NK-92 (cell line): Measurements from ENCODE around the gene OR11H1.
"Not testable (repeated sequence)": the region's sequence is repeated elsewhere in the genome, so short reads cannot be mapped to it uniquely, and the experiment has no call there.

Source experiments
- DNase-seq: peaks from one replicate; lab custom pipeline; 2025; ENCODE audit not compliant: unreplicated experiment; lab: John Stamatoyannopoulos, UW

Gene OR11H1, protein sequence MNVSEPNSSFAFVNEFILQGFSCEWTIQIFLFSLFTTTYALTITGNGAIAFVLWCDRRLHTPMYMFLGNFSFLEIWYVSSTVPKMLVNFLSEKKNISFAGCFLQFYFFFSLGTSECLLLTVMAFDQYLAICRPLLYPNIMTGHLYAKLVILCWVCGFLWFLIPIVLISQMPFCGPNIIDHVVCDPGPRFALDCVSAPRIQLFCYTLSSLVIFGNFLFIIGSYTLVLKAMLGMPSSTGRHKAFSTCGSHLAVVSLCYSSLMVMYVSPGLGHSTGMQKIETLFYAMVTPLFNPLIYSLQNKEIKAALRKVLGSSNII

DNA sequence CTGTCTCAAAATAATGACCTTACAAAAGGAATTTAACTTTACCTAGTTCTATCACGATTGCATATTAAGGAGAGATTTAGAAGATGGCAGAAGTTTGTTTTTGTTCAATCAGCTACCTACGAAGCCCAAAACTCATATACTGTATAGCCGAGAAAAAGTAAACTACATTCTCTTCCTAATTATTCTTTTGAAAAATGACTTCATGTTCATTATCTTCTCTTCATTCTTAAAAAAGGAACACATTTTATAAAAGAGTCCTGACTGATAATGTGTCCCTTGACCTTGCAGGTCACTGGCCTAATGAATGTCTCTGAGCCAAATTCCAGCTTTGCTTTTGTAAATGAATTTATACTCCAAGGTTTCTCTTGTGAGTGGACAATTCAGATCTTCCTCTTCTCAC is at the start of gene OR11H1:
Gene OR11H1 (plus strand): TSS at position 301 of the 400 bp plus-strand sequence. CDS start 0 bp downstream, at position 301.
- DNase-seq, result not testable (repeated sequence)

DNA sequence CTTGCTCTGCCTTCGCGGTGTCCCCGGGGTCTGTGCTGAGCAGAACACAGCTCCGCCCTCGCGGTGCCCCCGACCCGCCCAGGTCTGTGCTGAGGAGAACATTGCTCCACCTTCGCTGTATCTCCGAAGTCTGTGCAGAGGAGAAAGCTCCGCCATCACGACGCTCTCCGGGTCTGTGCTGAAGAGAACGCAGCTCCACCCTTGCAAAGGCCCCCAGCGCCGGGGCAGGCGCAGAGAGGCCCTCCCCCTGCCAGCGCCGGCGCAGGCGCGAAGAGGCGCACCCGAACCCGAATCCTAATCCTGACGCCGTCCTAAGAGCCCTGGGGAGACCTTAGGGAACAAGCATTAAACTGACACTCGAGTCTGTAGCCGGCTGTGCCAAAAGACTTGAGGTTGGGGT is 18.0 kb upstream of the OR11H1 start:
- not testable (repeated sequence) for DNase-seq

DNA sequence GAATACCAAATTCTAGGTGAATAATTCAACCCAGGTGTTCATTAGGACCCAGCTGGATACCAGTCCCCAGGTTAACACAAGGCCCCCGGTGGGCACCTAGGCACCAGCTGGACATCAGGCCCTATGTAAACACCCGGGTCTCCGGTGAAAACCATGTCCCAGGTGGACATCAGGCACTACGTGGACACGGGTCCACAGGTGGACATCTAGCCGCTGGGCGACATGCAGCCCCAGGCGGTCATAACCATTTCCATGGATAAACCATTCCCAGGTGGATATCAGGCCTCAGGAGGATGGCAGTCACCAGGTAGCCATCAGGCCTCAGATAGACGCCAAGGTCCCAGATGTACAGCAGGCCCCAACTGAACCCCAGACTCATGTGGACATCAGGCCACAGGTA is 12.1 kb upstream of the OR11H1 start:
- not testable (repeated sequence) for DNase-seq

DNA sequence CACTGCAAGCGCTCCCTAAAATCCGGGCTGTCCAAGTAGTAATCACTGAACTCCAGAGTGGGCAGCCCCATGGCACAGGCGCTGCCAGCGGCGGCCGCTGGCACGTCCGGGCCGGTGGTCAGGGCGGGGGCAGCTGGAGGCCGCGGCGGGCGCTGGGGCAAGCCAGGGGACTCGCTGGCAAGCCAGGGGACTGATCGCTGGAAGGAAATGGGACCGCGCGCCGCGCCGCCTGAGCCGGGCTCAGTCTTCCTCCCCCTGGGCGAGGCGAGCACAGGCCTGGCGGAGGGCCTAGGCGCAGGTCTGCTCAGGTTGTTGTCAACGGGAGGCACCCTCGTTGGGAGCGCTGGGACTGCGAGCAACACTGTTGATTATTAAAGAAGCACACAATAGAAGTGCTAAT is 25.8 kb downstream of the OR11H1 start:
- DNase-seq, result not testable (repeated sequence)

DNA sequence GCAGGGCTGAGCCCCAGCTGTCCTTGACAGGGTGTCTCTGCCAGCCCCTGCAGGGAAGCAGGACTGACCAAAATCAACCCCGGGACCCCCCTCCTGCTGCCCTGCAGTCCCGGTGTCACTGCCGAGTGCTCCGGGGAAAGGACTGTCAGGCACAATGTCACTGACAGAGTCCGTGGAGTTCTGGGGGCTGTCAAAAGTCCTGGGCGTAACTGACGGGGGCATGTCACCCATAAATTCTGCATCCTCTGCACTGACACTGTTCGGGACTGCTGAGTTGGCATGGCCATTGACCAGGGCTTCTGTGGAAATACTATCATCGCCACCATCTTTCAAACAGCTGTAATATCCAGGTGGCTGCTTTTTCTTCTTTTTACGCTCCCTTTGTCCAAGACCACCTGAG is 35.5 kb downstream of the OR11H1 start:
- not testable (repeated sequence) for DNase-seq

DNA sequence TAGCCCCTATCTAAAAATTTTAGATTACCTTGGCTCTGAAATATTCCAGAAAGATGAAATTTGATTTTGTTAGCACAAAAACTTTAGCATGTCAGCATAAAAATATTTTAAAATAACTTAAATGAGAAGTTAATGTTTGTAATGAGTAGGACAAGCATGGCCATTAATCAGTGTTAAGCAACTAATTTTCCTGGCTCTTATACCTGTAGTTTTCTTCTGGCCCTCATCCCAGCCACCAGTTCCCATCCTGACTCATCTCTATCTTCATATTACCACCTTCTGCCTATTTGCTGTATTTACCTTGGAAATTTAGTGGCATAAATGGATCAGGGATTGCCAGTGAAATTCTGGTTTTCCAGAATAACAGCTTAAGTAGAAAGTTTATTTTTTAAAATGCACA is 37.1 kb downstream of the OR11H1 start:
- DNase-seq, result not testable (repeated sequence)
